Subcutaneous abdominal adipose tissue (tissue), 5 donors: Measurements from ENCODE around the gene ERC2.
A peak's percentile ranks its signal among the peaks of the same experiment; 100 is the strongest.

Experiments used
- H3K27ac ChIP-seq: one replicate; pipeline ENCODE4 v1.7.0; 2013; ENCODE audit warnings: low read depth, mild to moderate bottlenecking, inconsistent platforms, low read length, moderate library complexity
- H3K27me3 ChIP-seq, 5 donors: one replicate each; pipeline ENCODE4 v1.7.0; 2013; ENCODE audit warnings: low read length in 5 of 5, inconsistent platforms in 1 of 5; ENCODE audit not compliant: control insufficient read depth in 5 of 5, insufficient read depth in 4 of 5
- H3K36me3 ChIP-seq, 5 donors: one replicate each; pipeline ENCODE4 v1.7.0; 2013; ENCODE audit warnings: low read length in 5 of 5; ENCODE audit not compliant: control insufficient read depth in 5 of 5, insufficient read depth in 5 of 5
- H3K4me1 ChIP-seq, 5 donors: one replicate each; pipeline ENCODE4 v1.7.0; 2013; ENCODE audit warnings: low read length in 5 of 5, mild to moderate bottlenecking in 3 of 5, moderate library complexity in 1 of 5; ENCODE audit not compliant: control insufficient read depth in 5 of 5, insufficient read depth in 5 of 5
- H3K4me3 ChIP-seq, 5 donors: one replicate each; pipeline ENCODE4 v1.7.0; 2013; ENCODE audit warnings: low read length in 5 of 5, low read depth in 1 of 5
- H3K9ac ChIP-seq, 5 donors: one replicate each; pipeline ENCODE4 v1.7.0; 2013; ENCODE audit warnings: low read length in 5 of 5, mild to moderate bottlenecking in 4 of 5, moderate library complexity in 3 of 5
- H3K9me3 ChIP-seq, 5 donors: one replicate each; pipeline ENCODE4 v1.7.0; 2013; ENCODE audit warnings: low read length in 5 of 5; ENCODE audit not compliant: control insufficient read depth in 5 of 5
- donor health status: healthy.
- donor health status: healthy.
- donor health status: healthy.
- donor health status: healthy.
- donor health status: healthy.

The ERC2 gene

GRCh38 chr3:56476771-56477170 is 8.5 kb upstream of the ERC2 start:
- no peak overlapping the region for H3K27ac ChIP-seq
- no peak overlapping the region for H3K9ac ChIP-seq
- H3K4me1 ChIP-seq = no peaks in the 10 kb centered on the region
- peaks cover 0 to 6% (median 0%) of the 10 kb centered on the region in 5 donors for H3K27me3 ChIP-seq
- H3K9me3 ChIP-seq = no peaks in the 10 kb centered on the region
- H3K36me3 ChIP-seq = no peaks in the 10 kb centered on the region
- no peak overlapping the region for H3K4me3 ChIP-seq

- Histone ChIP-seq H3K27ac (no peak overlapping the region), H3K9me3 (no peaks in the 10 kb centered on the region), H3K36me3 (no peaks in the 10 kb centered on the region), H3K9ac (no peak overlapping the region), H3K4me1 (peaks cover 0 to 17% (median 13%) of the 10 kb centered on the region in 5 donors), H3K4me3 (no peak overlapping the region), H3K27me3 (peaks cover 0 to 8% (median 6%) of the 10 kb centered on the region in 5 donors)
These were observed 3.5 kb upstream of the ERC2 start for GRCh38 chr3:56471771-56472170.

- no peaks in the 10 kb centered on the region for H3K36me3 ChIP-seq
- peaks cover 0 to 15% (median 12%) of the 10 kb centered on the region in 5 donors for H3K27me3 ChIP-seq
- no peak overlapping the region for H3K27ac ChIP-seq
- no peaks in the 10 kb centered on the region for H3K9me3 ChIP-seq
- H3K4me1 ChIP-seq = peaks cover 0 to 17% (median 13%) of the 10 kb centered on the region in 5 donors
- H3K4me3 ChIP-seq = no peak overlapping the region
- H3K9ac ChIP-seq = no peak overlapping the region
These were observed 874 bp upstream of the ERC2 start for GRCh38 chr3:56469141-56469540.

- Histone ChIP-seq H3K9me3 (no peaks in the 10 kb centered on the region), H3K36me3 (no peaks in the 10 kb centered on the region), H3K9ac (peak overlapping the region in 1 of 5 donors; percentile 10), H3K27me3 (peaks cover 0 to 22% (median 12%) of the 10 kb centered on the region in 5 donors), H3K4me1 (peaks cover 0 to 17% (median 13%) of the 10 kb centered on the region in 5 donors), H3K4me3 (peak overlapping the region in 4 of 5 donors; percentile 34 to 60 (median 54)), H3K27ac (no peak overlapping the region)
These were observed 475 bp downstream of the ERC2 start for GRCh38 chr3:56467801-56468183.

GRCh38 chr3:56467108-56467507 is 1.2 kb downstream of the ERC2 start:
- Histone ChIP-seq H3K4me3 (peak overlapping the region; percentile 22 to 60 (median 55)), H3K36me3 (no peaks in the 10 kb centered on the region), H3K4me1 (peaks cover 0 to 17% (median 13%) of the 10 kb centered on the region in 5 donors), H3K27me3 (peaks cover 0 to 22% (median 15%) of the 10 kb centered on the region in 5 donors), H3K9ac (no peak overlapping the region), H3K27ac (no peak overlapping the region), H3K9me3 (no peaks in the 10 kb centered on the region)

GRCh38 chr3:56459719-56460118 is 8.5 kb downstream of the ERC2 start:
- Histone ChIP-seq H3K27ac (no peak overlapping the region), H3K9ac (no peak overlapping the region), H3K9me3 (no peaks in the 10 kb centered on the region), H3K27me3 (peaks cover 0 to 9% (median 0%) of the 10 kb centered on the region in 5 donors), H3K4me1 (peaks cover 0 to 11% (median 0%) of the 10 kb centered on the region in 5 donors), H3K36me3 (no peaks in the 10 kb centered on the region), H3K4me3 (no peak overlapping the region)

- Histone ChIP-seq H3K9ac (no peak overlapping the region), H3K27me3 (peaks cover 0 to 7% (median 0%) of the 10 kb centered on the region in 5 donors), H3K9me3 (no peaks in the 10 kb centered on the region)
These were observed 9.2 kb downstream of the ERC2 start for GRCh38 chr3:56459104-56459496.

GRCh38 chr3:56458496-56459103 is 9.7 kb downstream of the ERC2 start:
- Histone ChIP-seq H3K4me3 (no peak overlapping the region), H3K9ac (no peak overlapping the region), H3K27me3 (peaks cover 0 to 4% (median 3%) of the 10 kb centered on the region in 5 donors), H3K27ac (no peak overlapping the region), H3K4me1 (peaks cover 0 to 11% (median 0%) of the 10 kb centered on the region in 5 donors), H3K36me3 (no peaks in the 10 kb centered on the region), H3K9me3 (no peaks in the 10 kb centered on the region)

More at GRCh38 chr3:56459104-56459496, 9.2 kb downstream of the ERC2 start:
- Histone ChIP-seq H3K4me1 (peaks cover 0 to 11% (median 0%) of the 10 kb centered on the region in 5 donors), H3K36me3 (no peaks in the 10 kb centered on the region), H3K27ac (no peak overlapping the region), H3K4me3 (no peak overlapping the region)

GRCh38 chr3:56456117-56456516 is 12.2 kb downstream of the ERC2 start:
- no peaks in the 10 kb centered on the region for H3K36me3 ChIP-seq
- H3K4me1 ChIP-seq = peaks cover 0 to 11% (median 0%) of the 10 kb centered on the region in 5 donors
- H3K27ac ChIP-seq = no peak overlapping the region
- no peaks in the 10 kb centered on the region for H3K9me3 ChIP-seq
- H3K9ac ChIP-seq = no peak overlapping the region
- H3K4me3 ChIP-seq = no peak overlapping the region
- H3K27me3 ChIP-seq = peaks cover 0 to 3% (median 0%) of the 10 kb centered on the region in 5 donors

- Histone ChIP-seq H3K9ac (no peak overlapping the region), H3K9me3 (no peaks in the 10 kb centered on the region), H3K4me1 (no peaks in the 10 kb centered on the region), H3K36me3 (no peaks in the 10 kb centered on the region), H3K27me3 (peaks cover 0 to 5% (median 2%) of the 10 kb centered on the region in 5 donors), H3K4me3 (no peak overlapping the region), H3K27ac (no peak overlapping the region)
These were observed 15.3 kb downstream of the ERC2 start for GRCh38 chr3:56453011-56453410.
